Measurements from ENCODE around the gene RSRP1. TPM values are rescaled to one million over a fixed set of nuclear protein-coding genes. Genes with fewer than 3 reads are reported as not detected.

The RSRP1 gene
- total RNA-seq, 4 donors from 2014 or later, result 31.4 to 99.8 (median 51.0) TPM

- H3K27ac ChIP-seq, result peak overlapping the region; percentile 85 to 97 (median 94)
- H3K9me3 ChIP-seq, result no peaks in the 10 kb centered on the region
- no peaks in the 10 kb centered on the region for H3K27me3 ChIP-seq
- peak overlapping the region; percentile 71 to 96 (median 82) for H3K4me3 ChIP-seq
- intact Hi-C loops (cut with DNase I), result no loop called here
- peaks cover 19 to 52% (median 27%) of the 10 kb centered on the region in 3 donors for H3K4me1 ChIP-seq
- H3K36me3 ChIP-seq, result peaks cover 9 to 32% (median 15%) of the 10 kb centered on the region in 3 donors
- TF ChIP-seq POLR2A (IDR thresholded peaks at IDR 0.05), result peak in 1 of 4 donors; percentile 5
- TF ChIP-seq, protein P1, sequence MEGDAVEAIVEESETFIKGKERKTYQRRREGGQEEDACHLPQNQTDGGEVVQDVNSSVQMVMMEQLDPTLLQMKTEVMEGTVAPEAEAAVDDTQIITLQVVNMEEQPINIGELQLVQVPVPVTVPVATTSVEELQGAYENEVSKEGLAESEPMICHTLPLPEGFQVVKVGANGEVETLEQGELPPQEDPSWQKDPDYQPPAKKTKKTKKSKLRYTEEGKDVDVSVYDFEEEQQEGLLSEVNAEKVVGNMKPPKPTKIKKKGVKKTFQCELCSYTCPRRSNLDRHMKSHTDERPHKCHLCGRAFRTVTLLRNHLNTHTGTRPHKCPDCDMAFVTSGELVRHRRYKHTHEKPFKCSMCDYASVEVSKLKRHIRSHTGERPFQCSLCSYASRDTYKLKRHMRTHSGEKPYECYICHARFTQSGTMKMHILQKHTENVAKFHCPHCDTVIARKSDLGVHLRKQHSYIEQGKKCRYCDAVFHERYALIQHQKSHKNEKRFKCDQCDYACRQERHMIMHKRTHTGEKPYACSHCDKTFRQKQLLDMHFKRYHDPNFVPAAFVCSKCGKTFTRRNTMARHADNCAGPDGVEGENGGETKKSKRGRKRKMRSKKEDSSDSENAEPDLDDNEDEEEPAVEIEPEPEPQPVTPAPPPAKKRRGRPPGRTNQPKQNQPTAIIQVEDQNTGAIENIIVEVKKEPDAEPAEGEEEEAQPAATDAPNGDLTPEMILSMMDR (IDR thresholded peaks at IDR 0.05), result no peak
- peak; percentile 21 for DNase-seq
- WGBS, 2 donors, result 22 to 23% methylated on average over 13 of the region's 13 CpGs
These were observed 14.1 kb downstream of the RSRP1 start for GRCh38 chr1:25232866-25233784.

GRCh38 chr1:25232027-25232865 lies 15.0 kb downstream of the RSRP1 start, which contains the start of gene SYF2:
SYF2 (minus strand) TSS chr1:25232502; CDS start chr1:25232467, 35 bp downstream.
- Histone ChIP-seq H3K36me3 (peaks cover 15 to 41% (median 16%) of the 10 kb centered on the region in 3 donors), H3K27me3 (no peaks in the 10 kb centered on the region), H3K9me3 (no peaks in the 10 kb centered on the region), H3K4me1 (peaks cover 19 to 49% (median 27%) of the 10 kb centered on the region in 3 donors), H3K4me3 (peak within 1 kb of the TSS; percentile 71 to 96 (median 82)), H3K27ac (peak within 1 kb of the TSS; percentile 85 to 97 (median 94))
- peak; percentile 71 for DNase-seq
- peak in 3 of 4 donors; percentile 16 to 65 (median 63) for TF ChIP-seq POLR2A (IDR thresholded peaks at IDR 0.05)
- TF ChIP-seq, protein P1 (IDR thresholded peaks at IDR 0.05), result no peak
- intact Hi-C loops (cut with DNase I), result no loop called here
- WGBS, 2 donors, result 1 to 2% methylated on average over 30 of the region's 54 CpGs

DNA sequence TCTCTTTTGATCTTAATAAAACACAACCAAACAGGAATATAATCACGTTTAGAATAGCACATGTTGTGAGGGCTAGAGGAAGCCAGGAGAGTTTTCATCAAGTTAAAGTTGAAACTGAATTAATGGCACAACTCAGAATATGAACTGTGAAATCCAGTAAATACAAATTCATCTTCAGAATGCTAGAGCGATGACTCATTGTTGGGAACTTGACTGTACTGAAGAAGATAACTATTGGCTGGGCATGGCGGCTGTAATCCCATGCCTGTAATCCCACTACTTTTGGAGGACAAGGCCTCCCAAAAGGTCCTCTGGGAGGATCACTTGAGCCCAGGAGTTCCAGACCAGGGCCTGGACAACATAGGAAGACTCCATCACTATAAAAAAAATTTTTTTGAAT lies 23.8 kb downstream of the RSRP1 start:
- Histone ChIP-seq H3K4me1 (no peaks in the 10 kb centered on the region), H3K27me3 (no peaks in the 10 kb centered on the region), H3K9me3 (no peaks in the 10 kb centered on the region), H3K27ac (no peak overlapping the region), H3K36me3 (peaks cover 13 to 96% (median 54%) of the 10 kb centered on the region in 3 donors), H3K4me3 (no peak overlapping the region)
- WGBS, 2 donors, result 74 to 79% methylated on average over 3 of the region's 3 CpGs
- no peak for DNase-seq
- TF ChIP-seq, protein P1 (IDR thresholded peaks at IDR 0.05), result no peak
- no peak for TF ChIP-seq POLR2A (IDR thresholded peaks at IDR 0.05)
- intact Hi-C loops (cut with DNase I), result no loop called here

DNA sequence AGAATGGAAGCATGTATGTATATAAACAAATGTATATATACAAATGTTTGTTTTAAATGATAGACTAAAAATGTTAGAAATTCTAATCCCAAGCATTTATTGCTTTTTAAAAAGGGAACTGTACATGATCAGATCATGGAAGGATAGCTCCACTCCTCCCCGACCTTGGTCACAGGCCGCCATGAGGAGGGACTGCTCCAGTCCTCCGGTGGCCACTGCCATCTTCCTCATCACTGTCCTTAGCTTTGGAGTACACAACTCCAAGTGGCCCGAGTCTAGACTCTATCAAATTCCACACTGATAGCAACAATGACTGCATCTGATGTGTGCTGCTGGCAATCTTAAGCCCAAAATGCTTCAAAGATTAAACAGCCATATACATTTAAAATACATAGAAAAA lies 24.6 kb downstream of the RSRP1 start:
- intact Hi-C loops (cut with DNase I), result no loop called here
- TF ChIP-seq, protein P1 (IDR thresholded peaks at IDR 0.05), result no peak
- no peak for TF ChIP-seq POLR2A (IDR thresholded peaks at IDR 0.05)
- Histone ChIP-seq H3K27me3 (no peaks in the 10 kb centered on the region), H3K27ac (no peak overlapping the region), H3K36me3 (peaks cover 9 to 87% (median 47%) of the 10 kb centered on the region in 3 donors), H3K9me3 (no peaks in the 10 kb centered on the region), H3K4me3 (no peak overlapping the region), H3K4me1 (no peaks in the 10 kb centered on the region)
- no peak for DNase-seq
- WGBS, 2 donors, result 91 to 95% methylated on average over 4 of the region's 4 CpGs

Measured in esophagus squamous epithelium (tissue), 5 donors.